ENCODE measurements around the gene LTO1.

DNA sequence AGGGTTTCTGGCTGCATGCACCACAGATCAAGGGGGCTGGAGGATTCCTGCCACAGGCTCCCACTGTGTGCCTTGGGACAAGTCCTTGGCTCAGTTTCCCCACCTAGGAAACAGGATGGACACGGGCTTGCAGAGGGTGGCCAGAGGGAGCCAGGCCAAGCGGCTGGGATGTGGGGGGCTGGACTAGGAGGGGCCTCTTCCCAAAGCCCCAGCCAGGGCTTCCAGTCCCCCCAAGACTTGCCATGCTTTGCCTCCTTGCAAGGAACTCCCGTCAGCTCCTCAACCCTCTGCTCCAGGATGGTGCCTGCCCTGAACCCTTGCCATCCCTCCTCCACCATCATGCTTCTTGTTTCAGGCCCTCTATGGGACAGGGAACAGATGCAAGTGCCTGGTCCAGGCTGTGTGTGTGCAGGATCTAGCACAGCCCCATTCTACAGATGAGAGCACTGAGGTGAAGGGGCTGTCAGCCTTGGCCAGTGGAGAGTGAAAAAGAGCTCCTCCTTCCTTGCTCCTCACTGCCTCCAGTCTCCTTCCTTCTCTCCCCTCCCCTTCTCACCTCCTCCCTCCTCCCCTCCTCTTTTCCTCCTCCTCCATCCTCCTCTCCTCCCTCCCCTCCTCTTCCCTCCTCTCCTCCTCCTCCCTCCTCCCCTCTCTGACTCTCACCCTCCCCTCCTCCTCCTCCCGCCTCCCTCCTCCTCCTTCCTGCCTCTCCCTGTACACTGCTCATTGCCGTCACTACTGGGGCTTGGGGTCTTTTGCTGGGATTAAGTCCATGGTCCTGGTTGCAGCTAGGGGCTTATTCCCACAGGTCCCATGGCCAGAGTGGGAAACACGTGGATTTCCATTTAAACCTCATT is 42.0 kb upstream of the LTO1 start:
- TF ChIP-seq EZH2phosphoT487 (IDR thresholded peaks at IDR 0.05; ENCODE audit: unreplicated experiment) (no peak), EZH2 (IDR thresholded peaks at IDR 0.05; ENCODE audit: low read depth, unreplicated experiment) (no peak), POLR2AphosphoS5 (IDR thresholded peaks at IDR 0.05; ENCODE audit: low read depth) (no peak), CREB1 (CRISPR knock-in tag; IDR thresholded peaks at IDR 0.05; ENCODE audit: low read depth) (no peak), ZNF114 (CRISPR knock-in tag; IDR thresholded peaks at IDR 0.05) (no peak)
- TF ChIP-seq, protein P1, sequence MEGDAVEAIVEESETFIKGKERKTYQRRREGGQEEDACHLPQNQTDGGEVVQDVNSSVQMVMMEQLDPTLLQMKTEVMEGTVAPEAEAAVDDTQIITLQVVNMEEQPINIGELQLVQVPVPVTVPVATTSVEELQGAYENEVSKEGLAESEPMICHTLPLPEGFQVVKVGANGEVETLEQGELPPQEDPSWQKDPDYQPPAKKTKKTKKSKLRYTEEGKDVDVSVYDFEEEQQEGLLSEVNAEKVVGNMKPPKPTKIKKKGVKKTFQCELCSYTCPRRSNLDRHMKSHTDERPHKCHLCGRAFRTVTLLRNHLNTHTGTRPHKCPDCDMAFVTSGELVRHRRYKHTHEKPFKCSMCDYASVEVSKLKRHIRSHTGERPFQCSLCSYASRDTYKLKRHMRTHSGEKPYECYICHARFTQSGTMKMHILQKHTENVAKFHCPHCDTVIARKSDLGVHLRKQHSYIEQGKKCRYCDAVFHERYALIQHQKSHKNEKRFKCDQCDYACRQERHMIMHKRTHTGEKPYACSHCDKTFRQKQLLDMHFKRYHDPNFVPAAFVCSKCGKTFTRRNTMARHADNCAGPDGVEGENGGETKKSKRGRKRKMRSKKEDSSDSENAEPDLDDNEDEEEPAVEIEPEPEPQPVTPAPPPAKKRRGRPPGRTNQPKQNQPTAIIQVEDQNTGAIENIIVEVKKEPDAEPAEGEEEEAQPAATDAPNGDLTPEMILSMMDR (conservative IDR thresholded peaks at IDR 0.05; ENCODE audit: low read depth in 2 of 2), result no peak
- TF ChIP-seq, protein P2, sequence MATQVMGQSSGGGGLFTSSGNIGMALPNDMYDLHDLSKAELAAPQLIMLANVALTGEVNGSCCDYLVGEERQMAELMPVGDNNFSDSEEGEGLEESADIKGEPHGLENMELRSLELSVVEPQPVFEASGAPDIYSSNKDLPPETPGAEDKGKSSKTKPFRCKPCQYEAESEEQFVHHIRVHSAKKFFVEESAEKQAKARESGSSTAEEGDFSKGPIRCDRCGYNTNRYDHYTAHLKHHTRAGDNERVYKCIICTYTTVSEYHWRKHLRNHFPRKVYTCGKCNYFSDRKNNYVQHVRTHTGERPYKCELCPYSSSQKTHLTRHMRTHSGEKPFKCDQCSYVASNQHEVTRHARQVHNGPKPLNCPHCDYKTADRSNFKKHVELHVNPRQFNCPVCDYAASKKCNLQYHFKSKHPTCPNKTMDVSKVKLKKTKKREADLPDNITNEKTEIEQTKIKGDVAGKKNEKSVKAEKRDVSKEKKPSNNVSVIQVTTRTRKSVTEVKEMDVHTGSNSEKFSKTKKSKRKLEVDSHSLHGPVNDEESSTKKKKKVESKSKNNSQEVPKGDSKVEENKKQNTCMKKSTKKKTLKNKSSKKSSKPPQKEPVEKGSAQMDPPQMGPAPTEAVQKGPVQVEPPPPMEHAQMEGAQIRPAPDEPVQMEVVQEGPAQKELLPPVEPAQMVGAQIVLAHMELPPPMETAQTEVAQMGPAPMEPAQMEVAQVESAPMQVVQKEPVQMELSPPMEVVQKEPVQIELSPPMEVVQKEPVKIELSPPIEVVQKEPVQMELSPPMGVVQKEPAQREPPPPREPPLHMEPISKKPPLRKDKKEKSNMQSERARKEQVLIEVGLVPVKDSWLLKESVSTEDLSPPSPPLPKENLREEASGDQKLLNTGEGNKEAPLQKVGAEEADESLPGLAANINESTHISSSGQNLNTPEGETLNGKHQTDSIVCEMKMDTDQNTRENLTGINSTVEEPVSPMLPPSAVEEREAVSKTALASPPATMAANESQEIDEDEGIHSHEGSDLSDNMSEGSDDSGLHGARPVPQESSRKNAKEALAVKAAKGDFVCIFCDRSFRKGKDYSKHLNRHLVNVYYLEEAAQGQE (IDR thresholded peaks at IDR 0.05; ENCODE audit: unreplicated experiment), result no peak

Measured in GM23338 (cell line).